Fibroblast of mammary gland (primary cell): ENCODE results near the gene DHX34.
"Not testable (repeated sequence)": the region's sequence is repeated elsewhere in the genome, so short reads cannot be mapped to it uniquely, and the experiment has no call there.

Source experiments
- DNase-seq: peaks from one replicate; pipeline ENCODE4 v3.0.0-alpha.2; 2010; ENCODE audit warnings: low read depth
- H3K4me3 ChIP-seq: 2 replicates; pipeline ENCODE4 v1.5.1; 2011; ENCODE audit warnings: low read depth, mild to moderate bottlenecking, low read length, moderate library complexity; ENCODE audit not compliant: control insufficient read depth
- CTCF ChIP-seq: conservative IDR thresholded peaks from 2 replicates; pipeline ENCODE4 v1.5.1; 2011; ENCODE audit warnings: low read depth, low read length, inconsistent platforms; ENCODE audit not compliant: control insufficient read depth, insufficient read depth

The DHX34 gene

DNA sequence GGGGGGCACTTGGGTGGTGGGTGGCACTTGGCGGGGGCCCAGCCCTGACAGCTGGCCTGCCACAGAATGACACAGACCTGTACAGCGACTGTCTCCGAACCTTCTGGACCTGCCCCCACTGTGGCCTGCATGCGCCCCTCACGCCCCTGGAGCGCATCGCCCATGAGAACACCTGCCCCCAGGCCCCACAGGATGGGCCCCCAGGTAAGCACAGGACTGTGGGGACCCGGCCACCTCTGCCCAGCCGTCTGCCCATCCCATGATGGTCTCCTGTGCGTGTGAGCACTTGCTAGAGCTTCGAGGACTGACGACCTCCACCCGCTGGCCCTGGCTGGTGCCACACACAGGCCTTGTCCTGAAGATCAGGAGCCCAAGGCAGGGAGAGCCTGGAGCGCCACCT, 32.0 kb downstream of the DHX34 start:
- no peak overlapping the region for H3K4me3 ChIP-seq
- TF ChIP-seq CTCF: no peak
- no peak for DNase-seq

GRCh38 chr19:47381653-47382279, 32.7 kb downstream of the DHX34 start:
- H3K4me3 ChIP-seq: no peak overlapping the region
- TF ChIP-seq CTCF: no peak
- DNase-seq: no peak

- DNase-seq, H3K4me3 ChIP-seq: not testable (repeated sequence)
Observed at GRCh38 chr19:47383890-47384289, 34.8 kb downstream of the DHX34 start.

DNA sequence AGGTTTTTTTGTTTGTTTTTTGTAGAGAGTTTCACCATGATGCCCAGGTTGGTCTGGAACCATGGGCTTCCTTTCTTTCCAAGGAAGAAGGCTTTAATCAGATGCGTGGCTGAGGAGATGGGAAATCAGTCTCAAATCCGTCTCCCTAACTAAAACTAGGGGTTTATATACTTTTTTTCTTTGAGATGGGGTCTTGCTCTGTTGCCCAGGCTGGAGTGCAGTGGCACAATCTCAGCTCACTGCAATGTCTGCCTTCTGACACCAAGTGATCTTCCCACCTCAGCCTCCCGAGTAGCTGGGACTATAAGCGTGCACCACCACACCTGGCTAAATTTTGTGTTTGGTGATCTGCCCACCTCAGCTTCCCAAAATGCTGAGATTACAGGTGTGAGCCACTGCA, 35.4 kb downstream of the DHX34 start:
- H3K4me3 ChIP-seq, DNase-seq: not testable (repeated sequence)

DNA sequence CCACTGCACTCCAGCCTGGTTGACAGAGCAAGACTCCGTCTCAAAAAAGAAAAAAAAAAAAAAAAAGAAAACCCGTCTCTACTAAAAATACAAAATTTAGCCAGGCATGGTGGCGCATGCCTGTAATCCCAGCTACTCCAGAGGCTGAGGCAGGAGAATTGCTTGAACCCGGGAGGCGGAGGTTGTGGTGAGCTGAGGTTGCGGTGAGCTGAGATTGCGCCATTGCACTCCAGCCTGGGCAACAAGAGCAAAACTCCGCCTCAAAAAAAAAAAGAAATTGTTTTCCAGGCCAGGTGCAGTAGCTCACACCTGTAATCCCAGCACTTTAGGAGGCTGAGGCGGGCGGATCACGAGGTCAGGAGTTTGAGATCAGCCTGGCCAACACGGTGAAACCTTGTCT, 37.5 kb downstream of the DHX34 start:
- not testable (repeated sequence) for DNase-seq, H3K4me3 ChIP-seq

DNA sequence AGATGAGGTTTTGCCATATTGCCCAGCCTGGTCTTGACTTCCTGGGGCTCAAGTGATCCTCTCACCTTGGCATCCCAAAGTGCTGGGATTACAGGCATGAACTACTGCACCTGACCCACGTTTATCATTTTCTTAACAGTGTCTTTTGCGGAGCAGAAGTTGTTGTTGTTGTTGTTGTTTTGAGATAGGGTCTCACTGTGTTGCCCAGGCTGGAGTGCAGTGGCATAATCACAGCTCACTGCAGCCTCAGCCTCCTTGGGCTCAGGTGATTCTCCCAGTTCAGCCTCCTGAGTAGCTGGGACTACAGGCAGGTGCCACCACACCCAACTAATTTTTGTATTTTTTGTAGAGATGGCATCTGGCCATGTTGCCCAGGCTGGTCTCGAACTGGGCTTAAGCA, 38.5 kb downstream of the DHX34 start:
- not testable (repeated sequence) for DNase-seq, H3K4me3 ChIP-seq

DNA sequence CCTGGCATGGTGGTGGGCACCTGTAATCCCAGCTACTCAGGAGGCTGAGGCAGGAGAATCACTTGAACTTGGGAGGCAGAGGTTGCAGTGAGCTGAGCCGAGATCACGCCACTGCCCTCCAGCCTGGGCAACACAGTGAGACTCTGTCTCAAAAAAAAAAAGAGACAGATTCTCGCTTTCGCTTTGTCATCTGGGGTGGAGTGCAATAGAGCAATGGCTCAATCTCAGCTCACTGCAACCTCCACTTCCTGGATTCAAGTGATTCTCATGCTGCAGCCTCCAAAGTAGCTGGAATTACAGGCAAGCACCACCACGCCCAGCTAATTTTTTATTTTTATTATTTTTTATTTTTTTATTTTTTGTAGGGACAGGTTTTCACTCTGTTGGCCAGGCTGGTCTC, 39.6 kb downstream of the DHX34 start:
- DNase-seq: not testable (repeated sequence)

DNA sequence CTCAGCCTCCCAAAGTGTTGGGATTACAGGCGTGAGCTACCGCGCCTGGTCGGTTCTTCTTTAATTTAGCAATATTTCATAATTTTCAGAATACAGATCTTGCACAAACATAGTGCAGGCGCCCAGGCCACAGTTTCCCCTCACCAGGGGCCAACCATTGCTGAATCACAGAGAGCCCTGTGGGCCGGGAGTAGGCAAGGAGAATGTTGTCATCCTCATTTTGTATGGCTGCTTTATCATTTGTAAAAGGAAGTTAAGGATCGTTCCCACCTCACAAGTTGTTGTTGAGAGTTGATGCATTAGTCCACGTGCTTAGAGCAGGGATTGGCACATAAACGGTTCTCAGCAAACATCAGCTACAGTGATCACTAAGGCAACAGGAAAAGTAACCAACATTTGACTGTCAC, 40.0 kb downstream of the DHX34 start:
- H3K4me3 ChIP-seq: no peak overlapping the region
- DNase-seq: no peak
- no peak for TF ChIP-seq CTCF

More for the DNA sequence above, 39.6 kb downstream of the DHX34 start:
- H3K4me3 ChIP-seq: not testable (repeated sequence)

DNA sequence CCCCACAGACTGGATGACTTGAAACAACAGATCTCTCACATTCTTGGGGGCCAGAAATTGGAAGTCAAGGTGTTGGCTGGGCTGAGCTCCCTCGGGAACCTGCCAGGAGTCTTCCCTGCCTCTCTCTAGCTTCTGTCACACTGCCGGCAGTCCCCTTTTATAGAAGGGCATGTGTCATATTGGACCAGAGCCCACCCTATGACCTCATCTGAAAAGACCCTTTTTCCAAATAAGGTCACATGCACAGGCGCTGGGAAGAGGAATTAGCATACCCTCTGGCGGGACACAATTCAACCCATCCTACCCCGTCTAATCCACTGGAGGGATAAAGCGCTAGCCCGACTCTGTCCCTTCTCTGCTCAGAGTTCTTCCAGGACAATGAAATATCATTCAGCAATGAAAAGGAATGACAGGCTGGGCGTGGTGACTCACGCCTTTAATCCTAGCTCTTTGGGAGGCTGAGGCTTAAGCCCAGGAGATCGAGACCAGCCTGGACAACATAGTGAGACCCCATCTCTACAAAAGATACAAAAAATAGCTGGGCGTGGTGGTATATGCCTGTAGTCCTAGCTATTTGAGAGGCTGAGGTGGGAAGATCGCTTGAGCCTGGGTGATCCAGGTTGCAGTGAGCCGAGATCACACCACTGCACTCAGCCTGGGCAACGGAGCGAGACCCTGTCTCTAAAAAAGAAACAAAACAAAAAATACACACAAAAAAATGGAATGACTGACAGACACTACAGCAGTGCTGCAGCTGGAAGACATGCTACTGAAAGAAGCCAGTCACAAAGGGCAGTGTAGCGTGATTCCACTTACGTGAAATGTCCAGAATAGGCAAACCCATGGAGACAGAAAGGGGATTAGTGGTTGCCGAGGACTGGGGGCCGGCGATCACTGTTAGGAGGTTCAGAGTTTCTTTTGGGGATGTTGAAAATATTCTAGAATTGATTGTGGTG, 41.7 kb downstream of the DHX34 start:
- no peak overlapping the region for H3K4me3 ChIP-seq

More for the DNA sequence above, 41.7 kb downstream of the DHX34 start:
- no peak for DNase-seq
- no peak for TF ChIP-seq CTCF
